Measurements from ENCODE around the gene GSG1L. TPM values are rescaled to one million over a fixed set of nuclear protein-coding genes. Genes with fewer than 3 reads are reported as not detected.

GSG1L gene
- total RNA-seq, 1 donor from 2014 or later, result not detected

DNA sequence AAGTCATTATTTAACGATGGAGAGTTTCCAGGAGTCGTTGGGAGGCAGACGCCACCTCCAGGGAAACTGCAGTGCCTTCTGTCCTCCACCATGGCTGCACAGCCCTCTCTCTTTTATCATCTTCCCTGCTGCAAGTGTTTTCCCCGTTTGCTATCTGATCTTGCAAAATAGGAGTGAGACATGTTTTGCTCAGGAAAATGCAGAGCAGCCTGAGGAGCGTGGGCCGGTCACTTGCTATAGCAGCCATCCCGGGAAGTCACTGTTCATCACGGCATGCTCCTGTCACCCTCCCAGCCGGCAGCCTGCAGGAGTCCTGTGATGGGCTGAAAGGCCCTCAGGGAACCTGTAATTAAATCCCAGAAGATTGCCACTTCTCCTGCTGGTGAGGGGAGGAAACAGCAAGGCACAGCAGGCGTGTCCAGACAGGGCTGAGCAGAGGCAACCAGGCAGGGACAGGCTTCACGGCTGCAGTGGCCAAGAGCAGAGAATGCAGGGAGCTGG, 143.1 kb downstream of the GSG1L start:
- DNase-seq (ENCODE audit: low read depth), result no peak
- no peak overlapping the region for H3K4me3 ChIP-seq (ENCODE audit: low read depth, low read length)
- TF ChIP-seq, protein P1, sequence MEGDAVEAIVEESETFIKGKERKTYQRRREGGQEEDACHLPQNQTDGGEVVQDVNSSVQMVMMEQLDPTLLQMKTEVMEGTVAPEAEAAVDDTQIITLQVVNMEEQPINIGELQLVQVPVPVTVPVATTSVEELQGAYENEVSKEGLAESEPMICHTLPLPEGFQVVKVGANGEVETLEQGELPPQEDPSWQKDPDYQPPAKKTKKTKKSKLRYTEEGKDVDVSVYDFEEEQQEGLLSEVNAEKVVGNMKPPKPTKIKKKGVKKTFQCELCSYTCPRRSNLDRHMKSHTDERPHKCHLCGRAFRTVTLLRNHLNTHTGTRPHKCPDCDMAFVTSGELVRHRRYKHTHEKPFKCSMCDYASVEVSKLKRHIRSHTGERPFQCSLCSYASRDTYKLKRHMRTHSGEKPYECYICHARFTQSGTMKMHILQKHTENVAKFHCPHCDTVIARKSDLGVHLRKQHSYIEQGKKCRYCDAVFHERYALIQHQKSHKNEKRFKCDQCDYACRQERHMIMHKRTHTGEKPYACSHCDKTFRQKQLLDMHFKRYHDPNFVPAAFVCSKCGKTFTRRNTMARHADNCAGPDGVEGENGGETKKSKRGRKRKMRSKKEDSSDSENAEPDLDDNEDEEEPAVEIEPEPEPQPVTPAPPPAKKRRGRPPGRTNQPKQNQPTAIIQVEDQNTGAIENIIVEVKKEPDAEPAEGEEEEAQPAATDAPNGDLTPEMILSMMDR (conservative IDR thresholded peaks at IDR 0.05; ENCODE audit: low read depth, low read length), result peak; percentile 23

- H3K4me3 ChIP-seq (ENCODE audit: low read depth, low read length), result no peak overlapping the region
- DNase-seq (ENCODE audit: low read depth), result no peak
- TF ChIP-seq, protein P1 (conservative IDR thresholded peaks at IDR 0.05; ENCODE audit: low read depth, low read length), result no peak
Measured at GRCh38 chr16:27918755-27919154, 144.8 kb downstream of the GSG1L start.

- H3K4me3 ChIP-seq (ENCODE audit: low read depth, low read length), result no peak overlapping the region
- TF ChIP-seq, protein P1 (conservative IDR thresholded peaks at IDR 0.05; ENCODE audit: low read depth, low read length), result no peak
Measured at GRCh38 chr16:27917949-27918348, 145.6 kb downstream of the GSG1L start.

GRCh38 chr16:27911486-27911885, 152.0 kb downstream of the GSG1L start:
- DNase-seq (ENCODE audit: low read depth), result no peak
- TF ChIP-seq, protein P1 (conservative IDR thresholded peaks at IDR 0.05; ENCODE audit: low read depth, low read length), result no peak
- no peak overlapping the region for H3K4me3 ChIP-seq (ENCODE audit: low read depth, low read length)

More at GRCh38 chr16:27917949-27918348, 145.6 kb downstream of the GSG1L start:
- DNase-seq (ENCODE audit: low read depth), result no peak

- no peak for DNase-seq (ENCODE audit: low read depth)
- H3K4me3 ChIP-seq (ENCODE audit: low read depth, low read length), result no peak overlapping the region
- TF ChIP-seq, protein P1 (conservative IDR thresholded peaks at IDR 0.05; ENCODE audit: low read depth, low read length), result no peak
Measured at GRCh38 chr16:27907457-27907972, 156.0 kb downstream of the GSG1L start.

DNA sequence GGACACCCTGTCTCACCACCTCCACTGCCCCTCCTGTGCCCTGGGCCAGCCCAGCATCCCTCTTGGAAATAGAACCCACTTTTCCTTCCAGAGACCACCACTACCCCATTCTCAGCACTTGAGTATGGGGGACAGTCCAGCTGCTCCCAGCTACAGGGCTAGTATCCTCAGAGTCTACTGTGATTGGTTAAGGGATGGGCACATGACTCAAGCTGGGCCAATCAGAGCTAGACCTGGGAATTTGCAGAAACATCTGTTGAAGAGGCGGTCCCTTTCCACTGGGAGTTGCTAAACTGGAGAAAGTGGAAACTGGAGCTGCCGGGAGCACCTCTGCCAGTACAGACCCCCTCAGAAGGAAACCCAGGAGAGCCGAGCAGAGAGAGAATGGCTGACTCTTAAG, 156.6 kb downstream of the GSG1L start:
- TF ChIP-seq, protein P1 (conservative IDR thresholded peaks at IDR 0.05; ENCODE audit: low read depth, low read length), result no peak
- no peak for DNase-seq (ENCODE audit: low read depth)
- H3K4me3 ChIP-seq (ENCODE audit: low read depth, low read length), result no peak overlapping the region

GRCh38 chr16:27903046-27903655, 160.4 kb downstream of the GSG1L start:
- no peak overlapping the region for H3K4me3 ChIP-seq (ENCODE audit: low read depth, low read length)
- TF ChIP-seq, protein P1 (conservative IDR thresholded peaks at IDR 0.05; ENCODE audit: low read depth, low read length), result no peak
- no peak for DNase-seq (ENCODE audit: low read depth)

All from epithelial cell of proximal tubule (primary cell).